Cardiac muscle cell (in vitro differentiated cells and primary cell): ENCODE results near the gene RECQL. TPM values are rescaled to one million over a fixed set of nuclear protein-coding genes. Genes with fewer than 3 reads are reported as not detected.

ENCODE experiments used
- DNase-seq, 2 donors: peaks; one replicate each; pipeline versions ENCODE4 v3.0.0 to v3.0.0-alpha.2; 2010 to 2017; ENCODE audit warnings: low read depth in 1 of 2, low spot score in 1 of 2
- H3K27ac ChIP-seq: fragments of 200-600 bp; sonication (generic); 2 replicates; pipeline ENCODE4 v1.5.1; 2016
- H3K27me3 ChIP-seq: fragments of 200-600 bp; sonication (generic); 2 replicates; pipeline ENCODE4 v1.6.0; 2016; ENCODE audit warnings: control low read depth
- H3K36me3 ChIP-seq: fragments of 200-600 bp; sonication (generic); 2 replicates; pipeline ENCODE4 v1.5.1; 2016; ENCODE audit warnings: control low read depth
- H3K4me1 ChIP-seq: fragments of 200-600 bp; sonication (generic); 2 replicates; pipeline ENCODE4 v1.8.1; 2017; ENCODE audit warnings: low read depth, mild to moderate bottlenecking, mixed run types
- H3K4me3 ChIP-seq: fragments of 200-600 bp; sonication (generic); 2 replicates; pipeline ENCODE4 v1.5.1; 2016; ENCODE audit warnings: mild to moderate bottlenecking
- H3K9me3 ChIP-seq: fragments of 200-600 bp; sonication (generic); 2 replicates; pipeline ENCODE4 v1.5.1; 2017; ENCODE audit warnings: low read depth, mild to moderate bottlenecking, control low read depth
- polyA plus RNA-seq: library from polyadenylated mRNA; unstranded; fragments of >200 nt; fragmentation: Nextera tagmentation; extraction: Ambion mirVana; gene quantifications from 2 replicates; pipeline ENCODE4 v1.2.1, GENCODE V29; 2016
- total RNA-seq: library from RNA; depleted of rRNA; stranded (reverse); fragments of >200 nt; gene quantifications from 2 replicates; pipeline ENCODE4 v1.2.3, GENCODE V29; 2016
- TF ChIP-seq, protein P1 (sequence below): IDR thresholded peaks from 2 replicates; pipeline ENCODE4 v1.5.1; 2012; ENCODE audit warnings: low read depth, mild to moderate bottlenecking, low read length

RECQL gene
- total and polyA plus RNA-seq, 2 experiments from 2014 or later = 13.6 to 14.7 TPM

DNA sequence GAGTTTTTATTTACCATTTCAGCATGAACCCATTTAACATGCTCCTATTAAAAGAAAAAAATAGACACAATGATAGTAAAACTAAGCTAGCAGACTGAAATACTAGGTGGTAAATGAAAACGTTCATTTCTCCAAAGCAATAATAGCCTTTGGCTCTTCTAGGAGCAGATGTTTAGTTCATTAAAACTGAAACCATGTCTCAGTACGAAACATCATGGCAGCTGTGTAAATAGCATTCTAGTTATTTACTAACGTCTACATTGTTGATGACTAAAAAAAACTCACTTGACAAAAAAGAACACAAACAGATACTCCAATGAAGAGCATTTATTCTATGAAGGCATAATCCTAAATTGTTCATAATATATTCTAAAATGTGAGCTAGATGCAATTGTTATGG is 17.9 kb downstream of the RECQL start:
- DNase-seq = no peak
- Histone ChIP-seq H3K36me3 (peaks cover 19% of the 10 kb centered on the region), H3K27me3 (no peaks in the 10 kb centered on the region), H3K27ac (no peak overlapping the region), H3K4me3 (no peak overlapping the region), H3K4me1 (no peaks in the 10 kb centered on the region), H3K9me3 (no peaks in the 10 kb centered on the region)
- TF ChIP-seq, protein P1, sequence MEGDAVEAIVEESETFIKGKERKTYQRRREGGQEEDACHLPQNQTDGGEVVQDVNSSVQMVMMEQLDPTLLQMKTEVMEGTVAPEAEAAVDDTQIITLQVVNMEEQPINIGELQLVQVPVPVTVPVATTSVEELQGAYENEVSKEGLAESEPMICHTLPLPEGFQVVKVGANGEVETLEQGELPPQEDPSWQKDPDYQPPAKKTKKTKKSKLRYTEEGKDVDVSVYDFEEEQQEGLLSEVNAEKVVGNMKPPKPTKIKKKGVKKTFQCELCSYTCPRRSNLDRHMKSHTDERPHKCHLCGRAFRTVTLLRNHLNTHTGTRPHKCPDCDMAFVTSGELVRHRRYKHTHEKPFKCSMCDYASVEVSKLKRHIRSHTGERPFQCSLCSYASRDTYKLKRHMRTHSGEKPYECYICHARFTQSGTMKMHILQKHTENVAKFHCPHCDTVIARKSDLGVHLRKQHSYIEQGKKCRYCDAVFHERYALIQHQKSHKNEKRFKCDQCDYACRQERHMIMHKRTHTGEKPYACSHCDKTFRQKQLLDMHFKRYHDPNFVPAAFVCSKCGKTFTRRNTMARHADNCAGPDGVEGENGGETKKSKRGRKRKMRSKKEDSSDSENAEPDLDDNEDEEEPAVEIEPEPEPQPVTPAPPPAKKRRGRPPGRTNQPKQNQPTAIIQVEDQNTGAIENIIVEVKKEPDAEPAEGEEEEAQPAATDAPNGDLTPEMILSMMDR = no peak

DNA sequence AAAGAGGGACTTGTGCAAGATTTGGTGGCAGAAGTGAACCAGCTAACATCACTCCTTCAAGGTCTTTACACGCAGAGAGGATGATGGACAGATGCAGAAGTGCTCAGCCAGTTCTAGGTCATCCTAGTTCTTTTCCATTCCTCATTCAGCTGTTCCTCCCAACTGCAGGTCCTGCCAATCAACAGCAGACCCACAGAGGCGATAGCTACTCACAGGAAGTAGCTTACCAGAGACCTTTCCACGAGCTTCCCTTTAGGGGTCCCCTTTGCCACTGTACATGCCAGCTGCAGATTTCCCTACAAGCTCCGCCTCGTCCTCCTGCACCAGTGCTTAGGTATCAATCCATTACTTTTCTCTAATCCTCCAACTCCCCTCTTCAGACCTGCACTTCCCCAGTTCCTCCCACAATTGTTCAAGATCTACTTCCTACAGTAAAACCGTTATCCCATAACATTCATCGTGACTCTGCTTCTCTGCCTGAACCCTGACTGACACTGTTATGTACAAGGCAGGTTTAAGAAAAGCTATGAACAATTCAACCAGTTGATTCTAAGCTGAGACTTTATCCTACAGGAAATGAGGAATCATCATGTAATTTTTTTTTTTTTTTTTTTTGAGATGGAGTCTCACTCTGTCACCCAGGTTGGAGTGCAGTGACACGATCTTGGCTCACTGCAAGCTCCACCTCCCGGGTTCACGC is 22.5 kb downstream of the RECQL start:
- H3K27ac ChIP-seq = no peak overlapping the region
- DNase-seq = no peak
- no peaks in the 10 kb centered on the region for H3K4me1 ChIP-seq
- H3K4me3 ChIP-seq = no peak overlapping the region
- no peaks in the 10 kb centered on the region for H3K9me3 ChIP-seq
- TF ChIP-seq, protein P1 = no peak
- peaks cover 36% of the 10 kb centered on the region for H3K36me3 ChIP-seq
- H3K27me3 ChIP-seq = no peaks in the 10 kb centered on the region

DNA sequence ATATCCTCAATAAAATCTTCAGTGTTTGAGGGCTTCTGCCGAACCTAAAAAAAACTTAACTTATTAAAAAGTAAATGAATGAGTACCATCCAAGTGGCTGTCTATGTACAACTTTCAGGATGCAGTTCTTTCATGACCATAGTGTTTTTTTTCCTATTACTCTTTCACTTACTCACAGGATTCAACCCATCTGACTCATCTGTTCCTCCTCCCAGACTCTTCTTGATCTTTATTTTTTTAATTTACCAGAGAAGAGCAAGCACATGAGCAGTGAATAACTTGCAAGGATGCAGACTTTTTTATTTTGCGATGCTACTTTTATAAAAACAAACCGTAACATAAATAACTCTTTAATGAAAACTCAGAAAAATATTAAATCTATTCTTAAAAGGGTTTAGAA is 24.5 kb downstream of the RECQL start:
- TF ChIP-seq, protein P1 = no peak
- peak in 1 of 2 donors; percentile 13 for DNase-seq
- Histone ChIP-seq H3K27me3 (no peaks in the 10 kb centered on the region), H3K36me3 (peaks cover 43% of the 10 kb centered on the region), H3K4me1 (no peaks in the 10 kb centered on the region), H3K9me3 (no peaks in the 10 kb centered on the region), H3K27ac (no peak overlapping the region), H3K4me3 (no peak overlapping the region)

DNA sequence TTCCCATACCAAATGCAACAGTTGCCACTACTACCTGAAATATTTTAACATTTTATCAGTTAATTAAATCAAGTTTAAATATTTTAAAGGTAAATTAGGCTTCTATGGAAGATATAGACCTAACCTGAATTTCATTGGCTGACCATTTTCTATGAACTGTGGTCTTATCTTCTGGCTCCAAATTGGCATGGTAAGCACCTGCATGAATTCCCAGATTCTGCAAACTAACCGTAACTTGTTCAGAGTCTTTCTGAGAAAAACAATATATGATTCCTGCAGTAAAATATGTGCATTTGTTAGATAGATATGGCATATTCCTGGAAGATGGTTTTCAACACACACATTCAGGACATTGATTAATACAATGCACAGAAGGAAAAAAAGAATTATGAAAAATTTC is 25.9 kb downstream of the RECQL start:
- Histone ChIP-seq H3K27me3 (no peaks in the 10 kb centered on the region), H3K27ac (no peak overlapping the region), H3K4me3 (no peak overlapping the region), H3K4me1 (no peaks in the 10 kb centered on the region), H3K9me3 (no peaks in the 10 kb centered on the region), H3K36me3 (peaks cover 44% of the 10 kb centered on the region)
- TF ChIP-seq, protein P1 = no peak
- DNase-seq = no peak

DNA sequence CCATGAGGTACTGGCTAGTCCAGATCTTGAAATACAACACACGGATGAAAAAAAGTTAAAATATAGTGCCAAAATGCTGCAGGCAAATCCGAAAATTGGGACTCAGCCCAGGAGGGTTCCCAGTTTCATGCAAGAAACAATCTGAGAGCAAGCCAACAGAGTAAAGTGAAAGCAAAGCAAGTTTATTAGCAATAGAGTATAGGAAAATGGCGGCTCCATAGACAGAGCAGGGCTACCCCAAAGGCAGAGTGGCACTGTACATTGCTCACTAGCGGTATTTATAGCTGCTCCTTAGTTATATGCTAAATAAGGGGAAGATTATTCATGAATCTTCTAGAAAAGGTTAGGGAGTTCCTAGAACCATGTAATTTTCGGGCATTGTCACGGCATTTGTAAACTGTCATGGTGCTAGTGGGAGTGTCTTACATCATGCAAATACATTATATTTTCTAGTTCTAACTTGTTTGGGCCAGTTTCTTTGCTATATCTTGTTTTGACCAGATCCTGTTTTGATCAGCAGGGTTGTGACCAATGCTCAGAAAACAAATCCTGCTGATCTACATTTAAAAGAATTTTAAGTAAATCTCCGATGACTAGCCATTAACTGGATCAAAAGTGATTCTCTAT is 29.1 kb downstream of the RECQL start:
- Histone ChIP-seq H3K4me1 (no peaks in the 10 kb centered on the region), H3K36me3 (peaks cover 47% of the 10 kb centered on the region), H3K27ac (no peak overlapping the region), H3K9me3 (no peaks in the 10 kb centered on the region), H3K27me3 (no peaks in the 10 kb centered on the region), H3K4me3 (no peak overlapping the region)
- TF ChIP-seq, protein P1 = no peak
- DNase-seq = no peak
